G401 (cell line): ENCODE measurements around the gene SMCO4. TPM values are rescaled to one million over a fixed set of nuclear protein-coding genes. Genes with fewer than 3 reads are reported as not detected.
A peak's percentile ranks its signal among the peaks of the same experiment; 100 is the strongest.
"Not testable (repeated sequence)": the region's sequence is repeated elsewhere in the genome, so short reads cannot be mapped to it uniquely, and the experiment has no call there.

Experiments
- DNase-seq: peaks from one replicate; pipeline ENCODE4 v3.0.0-alpha.2; 2015; ENCODE audit warnings: low spot score
- in situ Hi-C: cut with HindIII; loops from 2 replicates; pipeline ENCODE4 v1.10.0; 2016; ENCODE audit warnings: low sequenced_read_pairs, mixed read lengths
- total RNA-seq: library from RNA; depleted of rRNA; stranded (reverse); fragments of >200 nt; shearing (Covaris generic); gene quantifications from 2 replicates; pipeline ENCODE4 v1.2.3, GENCODE V29; 2014

The SMCO4 gene
- total RNA-seq, 1 experiment from 2014 or later: not detected

- DNase-seq: no peak
Observed at GRCh38 chr11:93487032-93487483, 56.1 kb downstream of the SMCO4 start.

GRCh38 chr11:93485983-93486382 lies 57.2 kb downstream of the SMCO4 start:
- DNase-seq: no peak
- in situ Hi-C loops: no loop called here

More at GRCh38 chr11:93487032-93487483, 56.1 kb downstream of the SMCO4 start:
- in situ Hi-C loops: no loop called here

- in situ Hi-C loops: no loop called here
- no peak for DNase-seq
Observed at GRCh38 chr11:93484716-93485115, 58.5 kb downstream of the SMCO4 start.

GRCh38 chr11:93482556-93482955 lies 60.6 kb downstream of the SMCO4 start:
- no peak for DNase-seq
- in situ Hi-C loops: no loop called here

- in situ Hi-C loops: no loop called here
Observed at GRCh38 chr11:93481696-93482095, 61.5 kb downstream of the SMCO4 start.

GRCh38 chr11:93481279-93481678 lies 61.9 kb downstream of the SMCO4 start:
- in situ Hi-C loops: no loop called here
- DNase-seq: no peak

More at GRCh38 chr11:93481696-93482095, 61.5 kb downstream of the SMCO4 start:
- DNase-seq: no peak

- in situ Hi-C loops: no loop called here
- DNase-seq: no peak
Observed at GRCh38 chr11:93480756-93481155, 62.4 kb downstream of the SMCO4 start.

- in situ Hi-C loops: no loop called here
- DNase-seq: no peak
Observed at GRCh38 chr11:93480256-93480655, 62.9 kb downstream of the SMCO4 start.

- in situ Hi-C loops: no loop called here
- no peak for DNase-seq
Observed at GRCh38 chr11:93478841-93479240, 64.3 kb downstream of the SMCO4 start.

GRCh38 chr11:93477684-93478234 lies 65.4 kb downstream of the SMCO4 start:
- in situ Hi-C loops: no loop called here
- peak; percentile 15 for DNase-seq

- DNase-seq: no peak
- in situ Hi-C loops: no loop called here
Observed at GRCh38 chr11:93476796-93477195, 66.4 kb downstream of the SMCO4 start.

GRCh38 chr11:93474123-93474522 lies 69.1 kb downstream of the SMCO4 start:
- in situ Hi-C loops: no loop called here
- no peak for DNase-seq

GRCh38 chr11:93468290-93468689 lies 74.9 kb downstream of the SMCO4 start:
- DNase-seq: no peak
- in situ Hi-C loops: no loop called here

GRCh38 chr11:93467054-93467453 lies 76.1 kb downstream of the SMCO4 start:
- in situ Hi-C loops: no loop called here

GRCh38 chr11:93464927-93465540 lies 78.2 kb downstream of the SMCO4 start:
- no peak for DNase-seq
- in situ Hi-C loops: no loop called here

More at GRCh38 chr11:93467054-93467453, 76.1 kb downstream of the SMCO4 start:
- DNase-seq: no peak

- DNase-seq, in situ Hi-C loops: not testable (repeated sequence)
Observed at GRCh38 chr11:93463666-93464065, 79.5 kb downstream of the SMCO4 start.

GRCh38 chr11:93458286-93458685 lies 84.9 kb downstream of the SMCO4 start:
- DNase-seq: no peak
- in situ Hi-C loops: no loop called here

GRCh38 chr11:93444617-93445073 lies 98.5 kb downstream of the SMCO4 start:
- in situ Hi-C loops: no loop called here

GRCh38 chr11:93443232-93443631 lies 100.0 kb downstream of the SMCO4 start:
- in situ Hi-C loops: not testable (repeated sequence)

More at GRCh38 chr11:93444617-93445073, 98.5 kb downstream of the SMCO4 start:
- no peak for DNase-seq

GRCh38 chr11:93432247-93432646 lies 110.9 kb downstream of the SMCO4 start:
- no peak for DNase-seq
- in situ Hi-C loops: no loop called here

More at GRCh38 chr11:93443232-93443631, 100.0 kb downstream of the SMCO4 start:
- not testable (repeated sequence) for DNase-seq
